GM18951 (cell line): Measurements from ENCODE around the gene ACKR2.

Experiments used
- POLR2A ChIP-seq: IDR thresholded peaks from 4 replicates; pipeline ENCODE4 v1.6.1; 2011; ENCODE audit warnings: mild to moderate bottlenecking; ENCODE audit not compliant: insufficient read length, insufficient read depth; ENCODE audit errors: extremely low read depth
- in situ Hi-C: fragments of 300-500 bp; cut with MboI; formaldehyde crosslinking; loops from one replicate; pipeline ENCODE4 v1.12.0; 2022; ENCODE audit warnings: low sequenced_read_pairs, mixed read lengths, inconsistent platforms; ENCODE audit not compliant: unreplicated experiment

The ACKR2 gene

GRCh38 chr3:42809202-42809601, at the start of gene ACKR2:
TSS of gene ACKR2 (plus strand) at chr3:42809445. CDS start at chr3:42864503, 55,058 bp downstream.
- TF ChIP-seq POLR2A: no peak
- in situ Hi-C loops: no loop called here

DNA sequence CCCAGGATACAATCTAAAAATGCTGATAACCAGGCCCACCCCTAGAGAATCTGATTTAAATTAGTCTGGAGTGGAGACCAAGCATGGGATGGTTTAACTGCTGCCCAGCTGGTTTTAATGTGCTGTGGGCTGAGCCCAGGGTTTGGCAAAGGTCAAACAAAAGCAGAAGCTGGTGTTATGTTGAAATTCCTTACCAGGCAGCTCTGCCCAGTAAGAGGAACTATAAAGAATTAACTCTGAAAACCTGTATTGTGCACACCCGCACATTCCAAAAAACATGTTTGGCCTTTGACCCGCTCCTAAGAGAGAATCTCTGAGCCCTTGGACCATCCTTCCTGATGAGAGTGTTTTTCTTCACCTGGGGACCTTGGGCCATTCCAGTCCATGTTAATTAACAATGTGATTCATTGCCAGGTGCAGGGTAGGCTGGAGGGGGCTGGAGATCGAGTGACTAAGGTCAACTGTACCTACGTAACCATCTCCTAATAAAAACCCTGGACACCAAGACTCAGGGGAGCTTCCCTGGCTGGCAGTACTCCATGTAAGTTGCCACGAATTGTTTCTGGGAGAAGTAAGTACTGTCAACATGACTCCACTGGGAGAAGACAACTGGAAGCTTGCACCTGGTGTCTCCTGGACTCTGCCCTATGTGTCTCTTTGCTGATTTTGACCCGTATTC, 47.1 kb upstream of the ACKR2 start:
- in situ Hi-C loops: no loop called here
- TF ChIP-seq POLR2A: no peak

GRCh38 chr3:42763021-42763420, 46.2 kb upstream of the ACKR2 start:
- in situ Hi-C loops: no loop called here
- no peak for TF ChIP-seq POLR2A

- TF ChIP-seq POLR2A: no peak
- in situ Hi-C loops: no loop called here
Measured at GRCh38 chr3:42764115-42764514, 45.1 kb upstream of the ACKR2 start.

DNA sequence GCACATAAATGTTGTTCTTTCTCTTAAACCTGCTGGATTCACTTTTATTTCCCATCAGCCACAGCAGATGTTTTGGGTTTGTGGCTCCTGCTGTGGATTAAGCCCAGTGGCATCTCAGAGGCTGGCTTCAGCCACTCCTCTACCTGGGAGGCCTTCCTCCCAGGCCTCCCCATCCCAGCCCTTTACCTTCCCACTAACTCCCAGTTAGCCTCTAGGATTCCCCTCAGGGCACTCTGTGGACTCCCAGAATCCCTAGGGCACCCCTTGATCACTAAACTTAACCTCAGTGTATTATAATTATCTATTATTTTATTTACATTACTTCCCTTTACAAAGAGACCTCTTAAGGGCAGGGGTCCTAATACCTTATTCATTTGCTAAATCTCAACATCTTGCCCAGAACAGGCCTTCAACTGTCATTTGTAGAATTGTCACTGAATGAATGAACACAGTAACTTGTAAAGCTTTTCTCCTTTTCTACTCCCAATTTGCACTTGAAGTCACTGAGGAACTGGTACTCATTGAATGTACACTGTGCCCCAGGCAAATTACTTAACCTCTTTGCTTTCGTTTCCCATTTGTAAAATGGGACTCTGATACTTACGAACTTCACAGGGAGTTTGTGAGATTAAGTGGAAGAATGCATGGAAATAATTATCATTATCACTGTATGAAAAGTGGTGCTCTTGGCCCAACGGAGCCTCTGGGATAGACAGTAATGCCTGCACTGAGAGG, 44.5 kb upstream of the ACKR2 start:
- no peak for TF ChIP-seq POLR2A
- in situ Hi-C loops: no loop called here

DNA sequence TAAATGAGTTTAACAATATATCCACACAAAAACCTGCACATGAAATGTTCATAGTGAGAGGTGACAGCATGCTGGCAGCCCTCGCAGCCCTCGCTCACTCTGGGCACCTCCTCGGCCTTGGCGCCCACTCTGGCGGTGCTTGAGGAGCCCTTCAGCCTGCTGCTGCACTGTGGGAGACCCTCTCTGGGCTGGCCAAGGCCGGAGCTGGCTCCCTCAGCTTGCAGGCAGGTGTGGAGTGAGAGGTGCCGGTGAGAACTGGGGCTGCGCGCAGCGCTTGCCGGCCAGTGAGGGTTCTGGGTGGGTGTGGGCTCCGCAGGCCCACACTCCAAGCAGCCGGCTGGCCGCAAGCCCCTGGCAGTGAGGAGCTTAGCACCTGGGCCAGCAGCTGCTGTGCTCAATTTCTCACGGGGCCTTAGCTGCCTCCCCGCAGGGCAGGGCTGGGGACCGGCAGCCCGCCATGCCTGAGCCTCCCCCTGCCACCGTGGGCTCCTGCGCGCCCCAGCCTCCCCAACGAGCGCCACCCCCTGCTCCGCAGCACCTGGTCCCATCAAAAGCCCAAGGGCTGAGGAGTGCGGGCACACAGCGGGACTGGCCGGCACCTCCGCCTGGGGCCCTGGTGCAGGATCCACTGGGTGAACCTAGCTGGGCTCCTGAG, 39.6 kb upstream of the ACKR2 start:
- in situ Hi-C loops: no loop called here
- no peak for TF ChIP-seq POLR2A

DNA sequence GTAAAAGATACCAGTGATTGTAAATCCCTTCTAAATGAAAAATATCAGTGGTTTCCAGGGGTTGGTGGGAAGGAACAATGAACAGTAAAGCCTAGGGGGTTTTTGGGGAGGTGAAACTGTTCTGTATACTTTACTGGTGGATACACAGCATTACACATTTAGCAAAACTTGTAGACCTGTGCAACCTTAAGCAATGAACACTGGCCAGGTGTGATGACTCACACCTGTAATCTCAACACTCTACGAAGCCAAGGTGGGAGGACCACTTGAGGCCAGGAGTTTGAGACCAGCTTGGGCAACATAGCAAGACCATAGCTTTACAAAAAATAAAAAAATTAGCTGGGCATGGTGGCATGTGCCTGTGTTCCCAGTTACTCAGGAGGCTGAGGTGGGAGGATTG, 38.0 kb upstream of the ACKR2 start:
- in situ Hi-C loops: no loop called here

GRCh38 chr3:42772670-42773408, 36.4 kb upstream of the ACKR2 start, which contains the start of gene CCDC13:
TSS of gene CCDC13 (minus strand) at chr3:42773253. CDS start at chr3:42758345, 14,908 bp downstream.
- in situ Hi-C loops: no loop called here
- TF ChIP-seq POLR2A: peak; percentile 67

More for the DNA sequence above, 38.0 kb upstream of the ACKR2 start:
- TF ChIP-seq POLR2A: no peak

- no peak for TF ChIP-seq POLR2A
- in situ Hi-C loops: no loop called here
Measured at GRCh38 chr3:42773409-42773751, 35.9 kb upstream of the ACKR2 start.

DNA sequence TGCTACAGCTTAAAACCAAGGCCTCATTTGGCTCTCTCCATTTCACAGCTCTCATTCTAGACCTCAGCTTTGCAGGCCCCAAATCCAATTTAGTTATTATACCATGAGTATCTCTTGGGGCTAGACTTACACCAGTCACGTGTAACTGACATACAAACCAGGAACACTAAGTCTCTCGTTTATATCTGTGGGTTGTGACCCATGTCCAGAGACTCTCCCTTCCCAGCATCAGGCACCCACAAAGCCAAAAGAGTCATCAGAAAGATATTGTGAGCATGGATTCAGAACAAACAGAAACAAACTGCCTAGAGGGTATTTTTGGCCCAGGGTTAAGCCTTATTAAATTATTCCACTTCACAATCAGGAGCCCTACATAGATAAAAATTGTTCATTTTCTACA, 30.6 kb upstream of the ACKR2 start:
- in situ Hi-C loops: no loop called here
- no peak for TF ChIP-seq POLR2A

GRCh38 chr3:42780398-42780797, 28.8 kb upstream of the ACKR2 start:
- in situ Hi-C loops: loop anchor here (10.0 kb wide), 1 partner anchor 94 kb away; the partner anchor contains the start of gene CYP8B1
- TF ChIP-seq POLR2A: no peak

DNA sequence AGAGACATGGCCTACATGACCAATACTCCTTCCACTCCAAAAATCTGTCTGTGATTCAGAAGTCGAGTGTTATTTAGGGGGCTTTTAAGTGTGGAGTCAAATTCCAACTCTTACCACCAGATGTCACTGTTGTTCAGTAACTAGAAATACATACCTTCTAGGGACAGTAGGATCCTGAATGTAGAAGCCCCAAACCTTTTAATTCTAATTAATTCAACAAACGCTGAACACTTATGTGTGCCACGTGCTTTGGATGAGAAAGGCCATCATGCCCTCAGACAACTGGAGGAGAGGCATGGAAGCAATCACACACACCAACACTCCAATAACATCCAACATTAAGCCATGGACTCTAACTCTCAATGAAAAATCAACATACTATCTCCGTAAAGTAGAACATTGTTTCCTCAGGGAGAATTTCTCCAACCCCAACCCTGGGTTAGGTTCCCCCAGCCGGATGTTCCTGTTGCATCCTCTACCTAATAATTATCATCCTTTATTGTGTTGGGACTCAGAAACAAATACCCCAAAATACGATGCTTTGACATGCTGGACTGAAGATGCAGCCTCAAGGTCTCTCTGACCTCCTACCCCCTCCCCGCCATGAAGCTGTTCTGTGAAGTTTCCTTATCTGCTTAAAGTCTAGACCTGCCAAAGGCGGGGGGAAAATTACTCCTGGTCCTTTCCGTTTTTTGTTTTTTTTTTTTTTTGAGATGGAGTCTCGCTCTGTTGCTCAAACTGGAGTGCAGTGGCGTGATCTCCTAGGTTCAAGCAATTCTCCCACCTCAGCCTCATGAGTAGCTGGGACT, 28.1 kb upstream of the ACKR2 start:
- in situ Hi-C loops: loop anchor here (10.0 kb wide), 1 partner anchor 94 kb away; the partner anchor contains the start of gene CYP8B1
- no peak for TF ChIP-seq POLR2A

GRCh38 chr3:42786212-42786611, 23.0 kb upstream of the ACKR2 start:
- in situ Hi-C loops: loop anchor here (10.0 kb wide), 1 partner anchor 89 kb away; the partner anchor contains the start of gene CYP8B1

More at GRCh38 chr3:42786212-42786611, 23.0 kb upstream of the ACKR2 start:
- TF ChIP-seq POLR2A: no peak
